KOPT-K1 (cell line): ENCODE results near the gene FBXO44.

Experiments
- H3K27ac ChIP-seq: fragments of 200-600 bp; sonication (generic); 2 replicates; pipeline ENCODE4 v1.5.1; 2016; ENCODE audit warnings: antibody characterized with exemption, mild to moderate bottlenecking, low read depth, low read length; ENCODE audit not compliant: poor library complexity, severe bottlenecking
- H3K36me3 ChIP-seq: fragments of 200-600 bp; sonication (generic); 2 replicates; pipeline ENCODE4 v1.5.1; 2017; ENCODE audit warnings: antibody characterized with exemption, mild to moderate bottlenecking, low read length, moderate library complexity; ENCODE audit not compliant: insufficient read depth
- H3K9me3 ChIP-seq: fragments of 200-600 bp; sonication (generic); 2 replicates; pipeline ENCODE4 v1.5.1; 2017; ENCODE audit warnings: antibody characterized with exemption, low read length, mild to moderate bottlenecking; ENCODE audit not compliant: insufficient read depth, poor library complexity, severe bottlenecking

FBXO44 gene

DNA sequence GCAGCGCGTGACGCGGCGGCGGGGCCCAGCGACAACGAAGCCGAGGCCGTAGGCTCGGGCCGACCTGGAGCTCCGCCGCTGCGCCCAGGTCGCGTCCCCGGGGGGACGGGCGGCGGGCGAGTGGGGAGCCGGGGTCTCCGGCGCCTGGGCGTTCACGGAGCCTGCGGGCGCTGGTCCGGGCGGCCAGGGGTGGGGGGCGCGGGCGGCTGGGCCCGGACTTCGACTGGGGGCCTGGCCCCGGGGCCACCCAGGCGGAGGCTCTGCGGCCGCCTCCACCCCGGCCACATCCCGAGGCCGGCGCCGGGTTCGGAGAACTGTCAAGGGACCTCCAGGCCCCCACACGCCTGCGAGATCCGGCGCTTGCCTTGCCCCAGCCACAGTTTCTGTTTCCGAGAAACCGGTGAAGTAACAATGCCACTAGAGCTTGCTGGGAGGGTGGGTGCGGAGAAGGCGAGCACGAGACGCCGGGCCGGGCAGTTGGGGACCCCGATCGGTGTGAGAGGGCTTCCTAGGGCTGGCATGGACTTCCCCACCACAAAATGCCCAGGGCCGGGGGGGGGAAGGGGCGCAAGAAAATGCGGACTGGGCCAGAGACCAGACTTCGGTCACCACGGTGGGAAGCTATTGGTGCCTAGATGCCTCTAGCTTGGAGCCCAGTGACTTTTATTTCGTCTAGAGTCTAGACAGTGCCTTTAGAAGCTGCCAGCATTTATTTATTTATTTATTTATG is 9.8 kb downstream of the FBXO44 start:
- peak overlapping the region; percentile 62 for H3K27ac ChIP-seq
- H3K9me3 ChIP-seq: no peaks in the 10 kb centered on the region
- peaks cover 33% of the 10 kb centered on the region for H3K36me3 ChIP-seq

DNA sequence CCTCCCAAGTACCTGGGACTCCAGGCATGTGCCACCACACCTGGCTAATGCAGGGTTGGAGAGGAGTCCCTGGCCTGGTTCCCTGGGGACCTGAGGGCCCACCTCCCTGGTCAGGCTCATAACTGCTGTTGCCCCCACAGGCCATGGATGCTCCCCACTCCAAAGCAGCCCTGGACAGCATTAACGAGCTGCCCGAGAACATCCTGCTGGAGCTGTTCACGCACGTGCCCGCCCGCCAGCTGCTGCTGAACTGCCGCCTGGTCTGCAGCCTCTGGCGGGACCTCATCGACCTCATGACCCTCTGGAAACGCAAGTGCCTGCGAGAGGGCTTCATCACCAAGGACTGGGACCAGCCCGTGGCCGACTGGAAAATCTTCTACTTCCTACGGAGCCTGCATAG is 13.8 kb downstream of the FBXO44 start:
- no peak overlapping the region for H3K27ac ChIP-seq
- no peaks in the 10 kb centered on the region for H3K9me3 ChIP-seq
- H3K36me3 ChIP-seq: peaks cover 52% of the 10 kb centered on the region

DNA sequence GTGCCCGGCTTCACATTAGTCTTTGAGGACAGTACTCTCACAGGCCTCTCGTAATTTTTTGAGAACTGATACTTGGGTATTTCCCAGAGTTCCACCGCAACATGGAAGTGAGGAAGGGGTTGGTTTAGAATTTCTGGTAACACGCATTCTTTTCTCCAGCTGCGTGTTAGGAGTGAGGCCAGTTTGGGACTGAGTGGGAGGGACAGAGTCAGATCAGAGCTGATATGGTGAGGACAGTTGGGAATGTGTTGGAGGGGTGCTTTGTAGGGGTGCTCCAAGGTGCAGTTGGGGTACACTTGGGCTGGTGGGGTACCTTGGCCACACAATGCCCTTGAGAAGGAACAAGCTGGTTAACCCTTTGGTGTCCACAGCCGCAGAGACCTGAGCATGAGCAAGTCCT is 16.1 kb downstream of the FBXO44 start:
- H3K9me3 ChIP-seq: no peaks in the 10 kb centered on the region
- no peak overlapping the region for H3K27ac ChIP-seq
- peaks cover 74% of the 10 kb centered on the region for H3K36me3 ChIP-seq

- Histone ChIP-seq H3K36me3 (peaks cover 78% of the 10 kb centered on the region), H3K27ac (no peak overlapping the region), H3K9me3 (no peaks in the 10 kb centered on the region)
These were observed 16.5 kb downstream of the FBXO44 start for GRCh38 chr1:11671205-11671543.

DNA sequence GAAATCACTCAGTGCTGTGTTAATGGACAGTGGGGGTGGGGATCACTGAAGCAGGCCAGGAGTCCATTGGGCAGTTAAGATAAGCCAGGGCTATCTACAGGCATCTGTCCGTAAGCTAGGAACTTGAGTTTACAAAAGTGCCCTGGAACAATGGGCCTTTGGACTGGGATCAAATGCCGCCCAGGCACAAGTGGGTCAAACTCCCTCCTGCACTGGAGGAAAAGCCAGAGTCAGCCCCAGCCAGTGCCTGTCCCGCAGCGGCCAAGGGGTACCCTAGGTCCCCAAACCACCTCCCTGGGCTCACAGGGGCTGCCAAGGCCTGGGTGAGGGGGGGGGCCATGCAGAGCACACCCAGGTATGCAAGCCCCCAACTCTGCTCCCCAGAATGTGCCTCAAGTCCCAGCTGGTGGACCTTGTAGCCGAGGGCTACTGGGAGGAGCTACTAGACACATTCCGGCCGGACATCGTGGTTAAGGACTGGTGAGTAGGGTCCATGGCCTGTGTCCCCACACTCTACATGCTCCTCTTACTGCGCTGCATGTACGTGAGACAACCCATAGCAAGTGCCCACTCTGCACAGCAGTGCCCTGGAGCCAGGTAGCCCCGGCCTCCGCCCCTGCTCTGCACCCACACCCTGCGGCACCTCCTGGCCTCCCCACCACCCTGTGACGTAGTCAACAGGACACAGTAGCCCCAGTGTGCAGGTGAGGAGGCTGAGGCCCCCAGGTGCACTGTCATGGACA is 17.0 kb downstream of the FBXO44 start:
- Histone ChIP-seq H3K9me3 (no peaks in the 10 kb centered on the region), H3K27ac (no peak overlapping the region), H3K36me3 (peaks cover 80% of the 10 kb centered on the region)

DNA sequence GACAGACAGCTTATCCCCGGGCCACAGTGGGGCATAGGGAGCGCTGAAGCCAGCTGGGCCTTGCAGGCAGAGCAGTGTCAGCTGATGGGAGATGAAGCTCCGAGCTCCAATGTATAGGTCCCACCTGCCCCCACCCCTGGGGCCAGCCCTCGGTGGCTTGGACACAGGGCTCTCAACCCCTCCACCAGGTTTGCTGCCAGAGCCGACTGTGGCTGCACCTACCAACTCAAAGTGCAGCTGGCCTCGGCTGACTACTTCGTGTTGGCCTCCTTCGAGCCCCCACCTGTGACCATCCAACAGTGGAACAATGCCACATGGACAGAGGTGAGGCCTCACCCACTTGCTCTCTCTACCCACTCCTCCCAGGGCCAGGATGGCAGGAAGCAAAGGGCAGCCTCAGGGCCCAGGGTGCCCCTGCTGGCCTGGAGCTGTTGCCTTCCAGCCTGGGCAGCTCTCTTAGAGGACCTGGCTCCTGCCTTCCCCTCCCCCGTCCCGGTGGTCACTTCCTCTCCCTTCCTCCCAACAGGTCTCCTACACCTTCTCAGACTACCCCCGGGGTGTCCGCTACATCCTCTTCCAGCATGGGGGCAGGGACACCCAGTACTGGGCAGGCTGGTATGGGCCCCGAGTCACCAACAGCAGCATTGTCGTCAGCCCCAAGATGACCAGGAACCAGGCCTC is 18.6 kb downstream of the FBXO44 start:
- peaks cover 94% of the 10 kb centered on the region for H3K36me3 ChIP-seq
- no peaks in the 10 kb centered on the region for H3K9me3 ChIP-seq
- no peak overlapping the region for H3K27ac ChIP-seq

- H3K9me3 ChIP-seq: no peaks in the 10 kb centered on the region
- no peak overlapping the region for H3K27ac ChIP-seq
- peaks cover 89% of the 10 kb centered on the region for H3K36me3 ChIP-seq
These were observed 19.8 kb downstream of the FBXO44 start for GRCh38 chr1:11674488-11674887.

GRCh38 chr1:11675325-11675724 is 20.6 kb downstream of the FBXO44 start:
- peaks cover 85% of the 10 kb centered on the region for H3K36me3 ChIP-seq
- H3K27ac ChIP-seq: no peak overlapping the region
- H3K9me3 ChIP-seq: no peaks in the 10 kb centered on the region

- no peak overlapping the region for H3K27ac ChIP-seq
These were observed 21.9 kb downstream of the FBXO44 start for GRCh38 chr1:11676386-11677103.

GRCh38 chr1:11678442-11678841 is 23.8 kb downstream of the FBXO44 start:
- no peaks in the 10 kb centered on the region for H3K9me3 ChIP-seq
- H3K36me3 ChIP-seq: peaks cover 55% of the 10 kb centered on the region
- no peak overlapping the region for H3K27ac ChIP-seq

More at GRCh38 chr1:11676386-11677103, 21.9 kb downstream of the FBXO44 start:
- Histone ChIP-seq H3K36me3 (peaks cover 73% of the 10 kb centered on the region), H3K9me3 (no peaks in the 10 kb centered on the region)

GRCh38 chr1:11680270-11681070 is 25.8 kb downstream of the FBXO44 start:
- peak overlapping the region; percentile 97 for H3K27ac ChIP-seq
- no peaks in the 10 kb centered on the region for H3K9me3 ChIP-seq
- H3K36me3 ChIP-seq: peaks cover 35% of the 10 kb centered on the region

DNA sequence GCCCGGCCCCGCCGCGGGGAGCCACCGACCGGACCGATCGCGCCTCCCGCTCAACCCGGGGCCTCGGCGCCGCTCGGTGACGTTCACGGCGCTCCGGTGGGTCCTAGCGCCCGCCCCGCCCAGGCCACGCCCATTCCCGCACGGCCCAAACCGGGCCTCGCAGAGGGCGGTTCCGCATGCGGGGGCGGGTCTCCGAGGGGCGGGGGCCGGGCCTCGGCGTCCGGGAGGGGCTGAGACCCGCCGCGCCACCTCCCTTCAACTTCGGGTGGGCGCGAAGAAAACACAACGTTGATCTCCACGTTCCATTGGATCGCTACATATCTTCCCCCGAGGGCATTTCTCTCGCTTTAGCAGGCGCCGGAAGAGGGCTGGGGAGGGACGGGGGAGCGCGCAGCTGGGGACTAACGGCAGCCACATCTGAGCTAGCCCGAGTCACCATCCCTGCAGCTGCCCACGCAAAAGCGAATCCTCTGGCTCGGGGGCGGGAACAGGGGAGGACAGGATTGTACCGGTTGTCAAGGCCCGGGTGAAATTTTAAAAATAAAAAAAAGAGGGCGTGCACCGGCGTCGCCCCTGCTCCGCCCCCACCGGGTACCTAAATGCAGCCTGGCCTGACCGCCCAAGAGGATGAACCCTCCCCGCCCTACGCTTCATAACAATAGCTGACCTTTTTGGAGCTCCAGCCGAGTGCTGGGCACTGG is 26.5 kb downstream of the FBXO44 start, which contains the start of gene MAD2L2:
TSS of gene MAD2L2 (minus strand) at position 78 of the 701 bp plus-strand sequence. CDS start 547 bp downstream, outside the sequence.
- peak within 1 kb of the TSS; percentile 97 for H3K27ac ChIP-seq
- peaks cover 27% of the 10 kb centered on the region for H3K36me3 ChIP-seq
- no peaks in the 10 kb centered on the region for H3K9me3 ChIP-seq

- Histone ChIP-seq H3K36me3 (peaks cover 16% of the 10 kb centered on the region), H3K9me3 (no peaks in the 10 kb centered on the region), H3K27ac (peak overlapping the region; percentile 97)
These were observed 27.7 kb downstream of the FBXO44 start for GRCh38 chr1:11682287-11682771.
